ENCODE results near the gene TMTC1.

DNA sequence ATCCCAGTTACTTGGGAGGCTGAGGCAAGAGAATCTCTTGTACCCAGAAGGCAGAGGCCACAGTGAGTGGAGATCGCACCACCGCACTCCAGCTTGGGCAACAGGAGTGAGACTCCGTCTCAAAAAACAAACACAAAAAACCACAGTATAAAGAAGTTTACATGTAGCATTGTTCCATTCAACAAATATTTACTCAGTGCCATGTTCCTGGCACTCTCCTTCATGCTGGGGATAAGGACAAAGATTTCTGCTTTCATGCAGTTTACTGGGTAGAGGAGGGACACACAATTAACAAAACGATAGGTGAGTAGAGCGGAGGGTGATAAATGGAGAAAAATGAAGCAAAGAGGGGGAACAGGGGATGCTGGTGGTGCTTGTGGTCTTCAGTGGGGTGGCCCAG, 218.0 kb downstream of the TMTC1 start:
- TF ChIP-seq, protein P1, sequence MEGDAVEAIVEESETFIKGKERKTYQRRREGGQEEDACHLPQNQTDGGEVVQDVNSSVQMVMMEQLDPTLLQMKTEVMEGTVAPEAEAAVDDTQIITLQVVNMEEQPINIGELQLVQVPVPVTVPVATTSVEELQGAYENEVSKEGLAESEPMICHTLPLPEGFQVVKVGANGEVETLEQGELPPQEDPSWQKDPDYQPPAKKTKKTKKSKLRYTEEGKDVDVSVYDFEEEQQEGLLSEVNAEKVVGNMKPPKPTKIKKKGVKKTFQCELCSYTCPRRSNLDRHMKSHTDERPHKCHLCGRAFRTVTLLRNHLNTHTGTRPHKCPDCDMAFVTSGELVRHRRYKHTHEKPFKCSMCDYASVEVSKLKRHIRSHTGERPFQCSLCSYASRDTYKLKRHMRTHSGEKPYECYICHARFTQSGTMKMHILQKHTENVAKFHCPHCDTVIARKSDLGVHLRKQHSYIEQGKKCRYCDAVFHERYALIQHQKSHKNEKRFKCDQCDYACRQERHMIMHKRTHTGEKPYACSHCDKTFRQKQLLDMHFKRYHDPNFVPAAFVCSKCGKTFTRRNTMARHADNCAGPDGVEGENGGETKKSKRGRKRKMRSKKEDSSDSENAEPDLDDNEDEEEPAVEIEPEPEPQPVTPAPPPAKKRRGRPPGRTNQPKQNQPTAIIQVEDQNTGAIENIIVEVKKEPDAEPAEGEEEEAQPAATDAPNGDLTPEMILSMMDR (IDR thresholded peaks at IDR 0.05), result no peak
- no peak for TF ChIP-seq POLR2A (IDR thresholded peaks at IDR 0.05)

Measured in uterus (tissue), 2 donors.